ENCODE results near the gene ISYNA1.

DNA sequence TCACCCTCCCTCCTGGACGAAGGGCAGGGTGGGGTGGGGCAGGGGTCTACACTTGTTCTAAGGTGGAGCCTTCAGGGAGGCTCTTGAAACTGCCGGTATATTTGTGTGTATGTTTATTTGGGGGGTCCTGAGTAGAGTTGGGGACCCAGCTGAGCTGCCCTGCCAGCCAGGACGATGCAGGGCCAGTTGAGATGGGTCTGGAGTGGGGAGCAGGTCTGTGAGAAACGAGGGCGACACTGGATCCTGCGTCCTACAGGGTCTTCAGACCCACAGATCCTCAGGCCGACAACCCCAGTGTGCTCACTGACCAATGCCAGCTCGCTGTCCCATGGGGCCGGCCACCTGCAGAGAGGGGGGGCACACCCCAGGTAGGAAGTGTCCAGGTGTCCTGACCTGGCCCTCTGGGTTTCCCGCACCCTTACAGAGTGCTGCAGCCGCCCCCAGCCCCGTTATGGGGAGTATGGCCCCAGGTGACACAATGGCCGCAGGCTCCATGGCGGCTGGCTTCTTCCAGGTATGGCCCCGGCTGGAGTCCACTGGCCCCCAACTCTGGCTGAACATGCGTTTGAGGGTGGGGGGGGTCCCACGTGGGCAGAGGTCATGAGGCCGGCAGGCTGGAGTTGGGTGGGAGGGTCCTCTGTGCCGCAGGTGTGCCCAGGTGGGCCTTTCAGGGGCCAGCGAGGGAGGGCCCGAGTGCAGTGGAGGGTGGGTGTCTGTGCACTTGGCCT, 7.4 kb downstream of the ISYNA1 start:
- no peak for TF ChIP-seq CTCF (IDR thresholded peaks at IDR 0.05 in 2 of 3, conservative IDR thresholded peaks at IDR 0.05 in 1 of 3; ENCODE audit: control insufficient read depth in 2 of 3, extremely low read depth in 1 of 3, insufficient read depth in 1 of 3, low read depth in 3 of 3, low read length in 3 of 3)
- TF ChIP-seq KDM1A (IDR thresholded peaks at IDR 0.05; ENCODE audit: borderline replicate concordance) = no peak
- no peak for TF ChIP-seq ETV6 (conservative IDR thresholded peaks at IDR 0.05 in 1 of 2, IDR thresholded peaks at IDR 0.05 in 1 of 2; ENCODE audit: borderline replicate concordance in 1 of 2, low read depth in 1 of 2)
- TF ChIP-seq, protein P1, sequence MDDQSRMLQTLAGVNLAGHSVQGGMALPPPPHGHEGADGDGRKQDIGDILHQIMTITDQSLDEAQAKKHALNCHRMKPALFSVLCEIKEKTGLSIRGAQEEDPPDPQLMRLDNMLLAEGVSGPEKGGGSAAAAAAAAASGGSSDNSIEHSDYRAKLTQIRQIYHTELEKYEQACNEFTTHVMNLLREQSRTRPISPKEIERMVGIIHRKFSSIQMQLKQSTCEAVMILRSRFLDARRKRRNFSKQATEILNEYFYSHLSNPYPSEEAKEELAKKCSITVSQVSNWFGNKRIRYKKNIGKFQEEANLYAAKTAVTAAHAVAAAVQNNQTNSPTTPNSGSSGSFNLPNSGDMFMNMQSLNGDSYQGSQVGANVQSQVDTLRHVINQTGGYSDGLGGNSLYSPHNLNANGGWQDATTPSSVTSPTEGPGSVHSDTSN (IDR thresholded peaks at IDR 0.05; ENCODE audit: insufficient replicate concordance, low read depth, low read length) = no peak
- TF ChIP-seq CHD4 (IDR thresholded peaks at IDR 0.05) = no peak
